HG02943 (cell line): Measurements from ENCODE around the gene RAB14.

Source experiments
- ATAC-seq: cut with Tn5 transposase; IDR thresholded peaks from one replicate; pipeline ENCODE4 v1.9.1; 2021; ENCODE audit warnings: mild to moderate bottlenecking, low read depth, moderate library complexity; ENCODE audit not compliant: unreplicated experiment

RAB14 gene

DNA sequence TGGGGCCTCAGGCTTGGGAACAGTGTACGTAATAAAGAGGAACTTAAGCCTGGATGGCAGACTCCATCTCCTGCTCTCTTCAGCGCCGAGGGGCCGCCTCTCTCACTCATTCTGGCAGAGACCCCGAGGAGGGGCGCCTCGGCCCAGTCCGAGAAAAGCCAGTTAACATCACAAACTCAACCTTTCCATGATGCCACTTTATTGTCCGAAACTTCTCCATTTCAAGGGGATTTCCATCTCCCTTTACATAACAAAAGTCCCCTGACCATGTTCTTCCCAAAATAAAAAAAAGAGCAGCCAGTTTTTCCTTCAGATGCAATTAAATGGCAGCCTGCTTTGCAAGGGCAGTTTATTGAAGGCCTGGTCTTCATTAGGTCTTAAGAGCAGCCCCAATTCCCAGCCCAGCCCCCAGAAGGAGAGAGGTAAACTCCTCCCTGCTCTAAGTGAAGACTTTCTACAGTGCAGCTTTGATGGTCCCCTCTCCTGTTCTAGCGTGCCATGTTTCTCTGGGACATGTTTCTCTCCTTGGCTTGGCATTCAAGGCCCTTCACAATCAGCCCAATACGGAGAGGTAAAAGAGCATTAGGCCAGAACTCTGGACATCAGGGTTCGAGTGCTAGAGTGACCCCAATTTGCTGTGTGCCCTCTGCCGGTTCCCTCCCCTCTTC is 19.5 kb upstream of the RAB14 start:
- no peak for ATAC-seq

DNA sequence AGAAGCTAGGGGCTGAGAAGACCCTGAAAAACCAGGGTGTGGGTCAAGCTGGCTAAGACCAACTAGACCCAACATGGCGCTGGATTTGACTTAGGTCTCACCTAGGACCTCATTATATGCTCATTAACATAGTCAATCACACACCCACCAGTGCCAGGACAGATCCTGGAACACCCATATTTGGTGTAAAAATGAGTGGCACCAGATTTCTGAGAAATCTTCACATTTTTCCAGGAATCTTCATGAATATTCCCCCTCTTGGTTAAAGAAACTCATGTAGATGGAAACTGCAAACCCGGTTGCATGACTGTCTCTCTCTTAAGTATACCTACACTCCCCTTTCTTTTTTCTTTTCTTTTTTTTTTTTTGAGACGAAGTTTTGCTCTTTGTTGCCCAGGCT is 17.9 kb upstream of the RAB14 start:
- ATAC-seq: no peak

DNA sequence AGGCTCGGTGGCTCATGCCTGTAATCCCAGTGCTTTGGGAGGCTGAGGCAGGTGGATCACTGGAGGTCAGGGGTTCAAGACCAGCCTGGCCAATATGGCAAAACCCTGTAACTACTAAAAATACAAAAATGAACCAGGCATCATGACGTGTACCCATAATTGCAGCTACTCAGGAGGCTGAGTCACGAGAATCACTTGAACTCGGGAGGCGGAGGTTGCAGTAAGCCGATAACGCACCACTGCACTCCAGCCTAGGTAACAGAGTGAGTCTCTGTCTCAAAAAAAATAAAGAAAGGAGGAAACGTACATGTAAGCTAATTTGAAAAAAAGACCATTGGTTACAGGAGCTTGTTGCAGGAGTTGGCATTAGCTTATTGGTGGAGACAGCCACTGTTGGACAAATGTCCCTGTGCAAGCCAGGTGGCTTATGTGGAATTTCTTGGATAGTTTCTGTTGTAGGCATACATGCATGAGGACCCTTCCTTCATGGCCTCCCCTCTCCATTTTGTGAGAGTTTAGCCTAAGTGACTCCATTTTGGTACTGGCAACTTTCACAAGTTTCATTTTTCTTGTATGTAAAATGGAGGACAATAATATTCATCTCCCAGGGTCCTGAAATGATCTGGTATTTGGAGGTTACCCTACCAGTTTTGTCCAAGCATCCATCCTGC is 16.8 kb upstream of the RAB14 start:
- ATAC-seq: no peak

DNA sequence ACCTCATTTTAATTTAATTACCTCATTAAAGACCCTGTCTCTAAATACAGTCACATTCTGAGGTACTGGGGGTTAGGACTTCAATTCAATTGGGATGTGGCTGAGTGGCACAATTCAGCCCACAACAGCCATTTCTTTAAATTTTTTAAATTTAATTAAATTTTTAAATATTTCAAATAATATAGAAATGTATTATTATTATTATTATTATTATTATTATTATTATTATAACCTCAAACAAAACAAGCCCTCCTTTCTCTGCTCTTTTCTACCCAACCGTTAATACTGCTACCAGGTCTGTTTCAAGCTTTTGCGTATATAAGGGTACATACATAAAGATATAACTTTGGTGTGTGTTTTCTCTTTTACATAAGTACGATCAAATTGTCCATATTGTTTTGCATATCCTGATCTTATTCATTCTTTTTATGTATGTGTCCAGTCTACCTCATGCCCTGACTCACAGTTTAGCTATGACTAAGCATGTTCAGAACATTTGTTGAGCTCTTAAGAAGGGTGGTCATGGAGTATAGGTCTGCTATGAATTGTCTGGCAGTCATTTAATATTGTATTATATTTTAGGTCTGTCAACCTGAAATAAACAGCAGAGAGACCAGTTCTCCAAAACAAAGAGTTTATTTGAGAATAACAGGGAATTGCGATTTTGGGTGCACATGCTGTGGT is 16.1 kb upstream of the RAB14 start:
- ATAC-seq: no peak

DNA sequence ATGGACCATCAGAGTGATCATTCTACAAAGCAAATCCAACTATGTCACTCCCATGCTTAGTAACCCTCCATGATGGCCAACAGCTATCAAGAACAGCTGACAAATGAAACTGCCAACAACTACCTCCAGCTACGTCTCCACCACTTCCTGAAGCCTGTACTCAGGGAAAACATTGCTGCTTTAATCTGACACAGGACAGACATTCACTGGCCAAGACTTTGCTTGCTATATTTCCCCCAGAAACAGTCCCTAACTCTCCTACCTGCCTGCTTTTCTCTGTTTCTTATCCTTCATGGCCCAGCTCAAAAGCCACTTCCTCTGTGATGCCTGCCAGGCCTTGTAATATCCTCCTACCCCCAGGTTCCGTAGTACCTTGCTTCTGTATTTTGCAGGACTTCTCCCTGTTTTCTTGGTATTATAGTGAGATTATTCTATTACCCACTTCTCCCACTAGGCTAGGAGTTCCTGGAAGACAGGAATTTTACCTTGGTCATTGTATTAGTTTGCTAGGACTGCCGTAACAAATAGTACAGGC is 14.7 kb upstream of the RAB14 start:
- ATAC-seq: no peak

DNA sequence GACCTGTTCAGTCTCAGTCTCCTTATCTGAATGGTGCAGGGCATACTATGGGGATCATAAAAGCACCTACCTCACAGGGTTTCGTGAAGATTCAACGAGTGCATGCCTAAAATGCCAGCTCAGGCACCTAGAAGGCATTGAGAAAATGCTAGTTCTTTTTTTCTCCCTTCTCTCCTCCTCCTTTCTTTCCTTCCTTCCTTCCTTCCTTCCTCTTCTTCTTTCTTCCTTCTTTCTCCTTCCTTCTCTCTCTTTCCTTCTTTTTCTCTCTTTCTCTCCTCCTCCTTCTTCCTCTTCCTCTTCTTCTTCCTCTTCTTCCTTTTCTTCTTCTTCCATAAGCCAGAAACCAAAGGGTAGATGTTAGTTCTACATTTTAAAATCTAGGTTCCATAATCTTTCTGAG is 12.3 kb upstream of the RAB14 start:
- no peak for ATAC-seq

DNA sequence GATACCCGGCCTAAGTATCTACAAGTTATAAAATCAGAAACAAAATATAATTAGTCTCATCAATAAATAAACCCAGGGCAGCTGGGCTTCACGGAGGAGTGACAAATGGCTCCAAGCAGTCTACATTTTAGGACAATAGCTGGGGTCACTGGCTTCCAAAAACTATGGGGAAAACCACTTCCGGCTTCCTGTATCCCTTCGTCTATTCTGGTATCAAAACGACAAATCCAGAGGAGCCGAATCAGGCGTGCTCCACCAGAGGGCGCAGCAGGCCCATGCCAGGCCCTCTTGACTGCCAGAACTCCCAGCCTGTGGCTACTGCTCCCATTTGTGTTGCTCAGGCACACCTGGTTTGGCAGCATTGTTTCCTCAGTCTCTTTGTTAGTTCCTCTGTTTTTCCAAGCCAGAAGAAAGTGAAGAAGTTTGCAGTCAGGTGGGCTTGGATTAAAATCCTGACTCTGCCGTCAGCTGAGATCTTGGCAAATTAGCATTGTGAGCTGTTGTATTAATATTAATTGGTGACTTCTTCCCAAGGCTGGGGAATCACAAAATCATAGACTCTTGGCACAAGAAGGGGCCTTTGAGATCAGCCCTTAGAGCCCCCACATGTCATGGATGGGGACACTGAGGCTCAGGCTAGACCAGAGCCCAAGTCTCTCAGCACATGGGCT is 11.6 kb upstream of the RAB14 start:
- ATAC-seq: no peak

DNA sequence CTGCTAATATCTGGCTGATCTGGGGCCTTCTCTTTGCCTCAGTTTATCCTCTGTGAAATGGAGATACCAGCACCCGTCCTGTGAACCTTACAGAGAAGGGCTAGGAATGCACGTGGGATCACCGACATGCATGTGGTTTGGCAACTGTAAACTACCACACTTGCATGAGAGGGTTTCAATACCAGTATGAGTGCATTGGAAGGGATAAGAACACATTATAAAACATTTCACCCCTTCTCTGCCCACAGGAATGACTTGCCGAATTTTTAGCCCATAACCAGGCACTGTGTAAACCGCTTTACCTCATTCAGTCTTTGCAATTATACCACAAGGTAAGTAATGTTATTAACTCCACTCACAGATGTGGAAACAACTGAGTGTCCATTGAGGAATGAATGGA is 8.9 kb upstream of the RAB14 start:
- ATAC-seq: no peak

DNA sequence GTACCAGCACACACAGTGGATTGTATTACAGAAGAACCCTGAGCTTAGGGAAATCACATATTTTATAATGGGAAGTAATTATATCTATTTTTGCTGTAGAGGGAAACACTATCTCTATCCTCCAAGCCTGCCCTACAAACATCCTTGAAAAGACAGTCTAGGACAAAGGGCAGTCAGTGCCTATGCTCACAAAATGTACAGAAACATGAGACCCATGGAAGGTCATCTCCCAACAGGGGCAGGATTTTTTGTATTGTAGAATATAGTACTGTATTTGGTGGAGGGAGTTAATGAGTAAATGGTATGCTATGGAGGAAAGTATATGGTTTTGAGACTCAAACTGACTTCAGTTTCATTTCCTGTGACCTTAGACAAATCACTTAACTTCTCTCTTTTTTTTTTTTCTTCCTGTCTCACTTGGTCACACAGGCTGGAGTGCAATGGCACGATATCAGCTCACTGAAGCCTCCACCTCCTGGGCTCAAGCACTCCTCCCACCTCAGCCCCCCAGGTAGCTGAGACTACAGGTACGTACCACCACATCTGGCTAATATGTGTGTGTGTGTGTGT is 5.8 kb upstream of the RAB14 start:
- ATAC-seq: peak; percentile 74

DNA sequence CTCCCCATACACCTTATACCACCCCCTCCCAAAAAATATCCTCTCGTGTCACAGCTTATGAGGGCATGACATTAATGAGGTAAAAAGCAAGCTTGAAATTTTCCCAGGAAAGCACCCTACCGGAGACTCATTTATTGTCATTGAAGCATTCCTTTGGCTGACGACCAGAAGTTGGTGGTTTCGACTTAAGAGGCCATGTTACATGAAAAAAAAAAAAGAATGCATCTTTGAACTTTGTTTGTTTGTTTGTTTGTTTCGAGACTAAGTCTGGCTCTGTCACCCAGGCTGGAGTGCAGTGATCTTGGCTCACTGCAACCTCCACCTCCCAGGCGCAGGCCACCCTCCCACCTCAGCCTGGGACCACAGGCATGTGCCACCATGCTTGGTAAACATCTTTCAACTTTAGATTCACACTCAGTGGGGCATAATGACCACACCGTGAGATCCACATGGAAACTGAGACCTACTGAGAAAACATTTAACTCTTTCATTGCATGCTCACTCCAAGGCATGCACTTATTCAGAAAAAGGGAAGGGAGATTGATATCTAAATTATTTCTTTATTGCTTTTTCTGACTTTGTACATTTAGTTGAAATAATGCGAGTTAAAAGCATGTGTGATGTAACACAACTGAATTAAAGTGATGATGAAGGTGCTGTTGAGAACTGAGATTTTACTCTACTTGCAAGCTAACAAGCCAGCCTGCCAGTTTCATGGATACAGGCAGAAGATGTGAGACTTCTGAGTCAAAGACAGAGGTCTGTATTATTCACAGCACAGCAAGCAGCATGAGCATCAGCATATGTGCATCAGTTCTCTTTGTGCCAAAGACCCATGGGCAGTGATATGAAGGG is 5.1 kb upstream of the RAB14 start:
- no peak for ATAC-seq

DNA sequence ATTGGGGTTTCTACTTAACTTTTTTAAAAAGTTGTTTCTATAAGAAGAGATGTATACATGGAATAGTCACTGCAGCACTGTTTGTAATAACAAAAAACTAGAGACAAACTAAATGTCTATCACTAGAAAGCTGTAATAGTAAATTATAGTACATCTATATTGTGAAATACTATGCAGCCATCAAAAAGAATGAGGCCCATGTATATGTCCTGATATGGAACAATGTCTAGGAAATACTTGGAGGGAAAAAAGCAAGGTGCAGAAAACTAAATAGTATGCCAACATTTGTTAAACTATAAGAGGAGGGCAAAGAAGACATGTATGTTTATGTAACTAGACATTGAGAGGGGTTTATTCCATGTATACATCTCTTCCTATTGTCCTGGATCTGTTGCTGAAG is 2.9 kb upstream of the RAB14 start:
- no peak for ATAC-seq

DNA sequence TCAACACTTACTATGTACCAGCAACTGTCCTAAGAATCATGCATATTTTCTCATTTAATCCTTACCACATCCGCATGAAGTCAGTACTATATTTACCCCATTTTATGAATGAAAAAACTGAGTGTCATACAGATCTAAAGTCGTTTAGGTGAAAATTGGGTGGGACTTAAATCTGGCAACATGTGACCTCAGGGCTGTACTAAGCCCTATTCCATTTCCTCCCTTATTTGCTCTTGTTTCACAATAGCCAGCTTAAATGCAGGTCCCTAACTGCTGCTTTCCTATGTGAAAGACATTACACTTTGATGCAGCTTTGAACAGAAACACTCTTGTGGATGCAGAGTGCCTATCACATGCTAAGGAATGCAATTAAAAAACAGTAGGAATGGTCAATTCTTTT is 2.5 kb upstream of the RAB14 start:
- ATAC-seq: no peak

DNA sequence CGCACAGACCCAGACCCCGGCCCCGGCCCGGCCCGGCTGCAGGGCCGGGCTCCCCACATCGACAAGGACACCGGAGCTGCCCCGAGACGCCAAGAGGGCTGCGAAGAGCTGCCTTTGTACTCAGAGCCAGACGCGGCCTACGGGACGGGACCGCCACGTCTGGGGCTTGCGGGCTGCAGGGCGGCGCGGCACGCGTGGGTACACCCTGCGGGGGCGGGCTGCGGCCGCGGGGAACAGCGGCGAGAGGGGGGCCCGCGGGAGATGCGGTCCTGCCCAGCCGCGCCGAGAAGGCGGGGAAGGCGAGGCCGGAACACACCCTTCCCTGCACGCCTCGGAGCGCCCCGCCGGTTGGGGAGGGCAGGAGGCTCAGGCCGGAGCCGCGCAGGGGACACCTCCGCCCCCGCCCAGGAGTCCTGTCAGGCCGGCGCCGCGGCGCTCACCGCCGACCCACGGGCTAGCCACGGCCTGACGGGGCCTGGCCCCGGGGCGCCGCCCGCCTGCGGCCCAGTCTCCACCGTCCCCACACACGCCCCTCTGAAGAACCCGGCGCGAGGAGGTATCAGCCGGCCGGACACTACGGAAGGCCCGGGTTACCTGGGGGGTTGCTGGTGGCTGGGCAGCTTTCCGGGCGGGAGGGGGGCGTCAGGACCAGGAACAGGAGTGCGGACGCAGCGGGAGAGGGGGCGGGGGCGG is 478 bp downstream of the RAB14 start:
- ATAC-seq: peak; percentile 20

DNA sequence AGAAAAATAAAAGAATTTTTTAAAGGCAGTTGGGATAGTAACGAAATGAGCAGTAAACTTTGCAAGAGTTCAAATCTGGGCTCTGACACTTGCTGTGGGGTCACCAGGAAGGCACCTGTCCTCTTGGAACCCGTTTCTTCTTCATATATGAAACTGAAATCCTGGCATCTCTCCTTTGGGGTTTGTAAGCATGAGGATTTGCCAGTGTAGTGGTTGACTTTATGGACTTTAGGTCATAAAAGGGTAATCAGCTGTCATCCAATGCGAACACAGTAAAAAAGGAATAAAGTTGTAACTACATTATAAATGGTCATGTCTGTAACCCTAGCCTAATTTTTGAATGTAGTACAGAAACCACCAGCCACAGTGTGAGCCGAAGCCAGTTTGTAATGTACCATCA is 1.3 kb downstream of the RAB14 start:
- ATAC-seq: no peak

DNA sequence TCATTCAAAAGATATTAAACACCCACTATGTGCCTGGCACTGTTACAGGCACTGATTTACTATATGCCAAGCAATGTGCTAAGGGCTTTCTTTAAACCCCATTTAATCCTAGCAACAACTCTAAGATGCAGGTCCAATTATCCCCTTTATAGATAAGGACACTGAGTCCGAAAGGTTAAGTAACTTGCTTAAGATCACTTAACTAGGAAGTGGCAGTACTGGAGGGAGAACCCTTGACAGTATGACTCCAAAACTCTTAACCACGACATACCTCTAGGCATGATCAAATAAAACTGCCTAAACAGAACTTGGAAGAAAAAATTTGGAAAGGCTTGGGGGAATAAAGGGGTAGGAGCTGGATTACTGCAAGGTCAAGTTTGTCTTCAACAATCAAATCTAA is 1.7 kb downstream of the RAB14 start:
- ATAC-seq: no peak

DNA sequence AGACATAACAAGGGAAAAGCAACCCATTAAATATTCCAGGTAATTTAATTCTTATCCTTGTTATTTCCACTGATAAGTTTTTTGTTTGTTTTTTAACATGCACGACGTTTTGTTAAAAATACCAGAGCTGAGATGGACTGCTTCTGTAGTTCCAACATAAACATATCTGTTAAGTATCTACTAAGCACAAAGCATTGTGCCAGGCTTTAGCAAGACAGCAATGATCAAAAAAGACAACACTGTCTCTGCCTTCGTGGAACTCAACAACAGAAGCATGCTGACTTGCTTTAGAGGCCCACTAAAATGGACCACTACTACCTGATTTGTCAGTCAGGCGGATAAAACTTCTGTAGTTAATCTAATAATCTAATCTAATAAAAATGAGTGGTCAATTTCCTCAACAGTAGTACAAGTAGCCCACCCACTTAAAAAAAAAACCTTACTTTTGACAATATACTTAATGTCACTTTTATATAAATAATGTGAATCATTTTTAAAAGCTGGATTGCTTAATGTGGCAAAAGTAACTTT is 3.1 kb downstream of the RAB14 start:
- ATAC-seq: no peak

DNA sequence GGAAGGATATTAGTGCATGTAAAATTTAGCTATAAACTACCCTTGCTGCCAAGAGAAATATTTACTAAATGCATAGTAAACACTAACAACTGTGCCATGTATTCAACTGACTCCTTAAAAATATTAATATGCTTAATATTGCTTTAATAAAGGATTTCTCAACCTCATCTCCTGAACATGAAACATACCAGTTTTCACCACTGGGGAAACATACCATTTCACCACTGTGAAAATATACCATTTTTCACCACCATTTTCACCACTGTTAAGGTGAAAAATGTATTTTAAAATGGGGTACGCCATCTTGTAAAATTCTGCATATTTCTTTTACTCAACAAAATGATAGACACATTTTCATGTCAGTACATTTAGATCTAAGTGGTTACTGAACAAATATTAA is 4.5 kb downstream of the RAB14 start:
- ATAC-seq: no peak

DNA sequence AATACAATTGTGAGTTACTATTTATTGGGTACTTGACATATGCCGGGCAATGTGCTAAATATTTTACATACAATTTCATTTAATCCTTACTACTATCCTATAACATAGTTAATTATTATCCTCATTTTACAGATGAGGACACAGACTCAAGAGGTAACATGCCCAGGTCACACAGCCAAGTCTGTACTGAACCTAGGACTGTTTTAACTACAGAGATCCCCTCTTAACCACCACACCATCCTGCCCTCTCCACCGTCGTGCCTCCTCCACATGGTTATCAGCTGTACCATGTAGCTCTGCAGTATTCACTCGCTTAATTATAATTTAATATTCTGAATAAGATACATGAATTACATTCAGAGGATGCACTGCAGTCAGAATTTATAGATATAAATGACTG is 5.3 kb downstream of the RAB14 start:
- no peak for ATAC-seq

DNA sequence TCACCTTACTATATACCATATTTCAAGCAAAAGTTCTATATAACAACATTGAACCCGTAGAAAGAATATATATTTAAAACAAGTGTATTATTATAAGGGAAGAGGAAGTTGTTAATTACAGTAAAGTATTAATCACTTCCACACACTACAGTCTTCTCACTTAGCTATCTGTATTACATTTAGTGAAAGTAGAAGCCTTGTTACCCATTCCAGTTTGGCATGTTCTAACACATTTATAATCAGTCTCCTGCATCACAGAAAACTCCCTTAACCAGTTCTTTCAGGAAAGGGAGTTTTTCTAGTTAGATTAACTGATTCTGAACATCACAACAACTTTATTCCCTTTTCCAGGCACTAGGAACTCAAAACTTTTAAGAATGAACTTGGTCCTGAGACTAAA is 6.9 kb downstream of the RAB14 start:
- ATAC-seq: no peak
